Omental fat pad (tissue), 4 donors: Measurements from ENCODE around the gene NCOA3. TPM values are rescaled to one million over a fixed set of nuclear protein-coding genes. Genes with fewer than 3 reads are reported as not detected.
A peak's percentile ranks its signal among the peaks of the same experiment; 100 is the strongest.

Experiments
- ATAC-seq: fragments of 150-250 bp; one replicate; pipeline ENCODE4 v1.9.1; 2016; ENCODE audit warnings: mild to moderate bottlenecking, moderate library complexity; ENCODE audit not compliant: low FRiP score
- DNase-seq: peaks from one replicate; pipeline ENCODE4 v3.0.0-alpha.2; 2019; ENCODE audit warnings: low spot score
- CTCF ChIP-seq, 3 donors: fragments of 450-650 bp; IDR thresholded peaks; one replicate each; pipeline ENCODE4 v1.5.1; 2016 to 2017; ENCODE audit warnings: antibody characterized with exemption in 3 of 3, mild to moderate bottlenecking in 3 of 3, moderate library complexity in 2 of 3
- total RNA-seq, 4 donors: library from RNA; depleted of rRNA; stranded (reverse); fragments of >200 nt; gene quantifications; one replicate each; pipeline ENCODE4 v1.1.0, GENCODE V29; 2016

NCOA3 gene
- total RNA-seq, 4 donors from 2014 or later: 33.7 to 70.6 (median 43.7) TPM

- DNase-seq: no peak
- ATAC-seq: peak; percentile 17
- no peak for TF ChIP-seq CTCF (IDR thresholded peaks at IDR 0.05)
These were observed 184.9 kb downstream of the NCOA3 start for GRCh38 chr20:47686545-47686944.

GRCh38 chr20:47687095-47687987 is 185.7 kb downstream of the NCOA3 start:
- no peak for DNase-seq
- ATAC-seq: no peak
- TF ChIP-seq CTCF (IDR thresholded peaks at IDR 0.05): no peak

- ATAC-seq: no peak
- TF ChIP-seq CTCF (IDR thresholded peaks at IDR 0.05): no peak
- no peak for DNase-seq
These were observed 187.0 kb downstream of the NCOA3 start for GRCh38 chr20:47688385-47689381.

- no peak for TF ChIP-seq CTCF (IDR thresholded peaks at IDR 0.05)
- ATAC-seq (no peak), DNase-seq (no peak)
These were observed 188.0 kb downstream of the NCOA3 start for GRCh38 chr20:47689731-47690130.

GRCh38 chr20:47691625-47692024 is 189.9 kb downstream of the NCOA3 start:
- no peak for TF ChIP-seq CTCF (IDR thresholded peaks at IDR 0.05)
- ATAC-seq: no peak
- DNase-seq: no peak

GRCh38 chr20:47694021-47694818 is 192.5 kb downstream of the NCOA3 start:
- DNase-seq: no peak
- no peak for TF ChIP-seq CTCF (IDR thresholded peaks at IDR 0.05)
- ATAC-seq: no peak
